ENCODE measurements around the gene PAGE4.

The PAGE4 gene

DNA sequence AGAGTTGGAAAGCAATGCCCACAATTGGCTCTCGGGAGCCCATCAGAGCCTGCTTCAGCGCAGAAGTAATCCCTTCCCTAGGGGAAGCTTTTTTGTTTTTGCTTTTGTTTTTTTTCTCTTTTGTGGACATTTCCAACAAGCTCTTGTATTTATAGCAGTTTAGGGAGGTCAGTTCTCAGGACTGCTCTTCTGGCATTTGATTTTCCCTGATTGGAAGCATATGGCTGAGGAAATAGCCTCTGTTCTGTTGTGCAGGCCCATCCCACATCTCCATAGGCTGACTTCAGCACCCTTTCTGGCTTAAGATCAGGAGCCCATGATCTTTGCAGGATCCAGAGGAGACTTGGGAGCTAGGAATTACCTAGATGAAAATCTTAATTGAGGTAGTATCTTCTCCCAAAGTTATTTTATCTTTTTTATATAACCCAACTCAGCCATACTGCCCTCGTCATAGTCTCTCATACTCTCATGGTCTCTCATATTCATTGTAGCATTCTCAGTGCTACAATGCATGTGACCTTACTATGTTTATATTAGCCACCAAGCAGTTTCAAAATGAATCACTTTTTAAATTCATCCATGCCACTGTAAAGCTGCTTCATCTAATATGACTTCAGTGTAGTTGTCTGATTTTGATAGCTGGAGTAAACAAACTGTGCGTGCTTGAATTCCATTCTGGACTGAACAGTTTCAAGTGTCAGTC, 16.7 kb downstream of the PAGE4 start:
- no peak for TF ChIP-seq CSDC2 (CRISPR knock-in tag; IDR thresholded peaks at IDR 0.05)
- TF ChIP-seq GLIS3 (CRISPR knock-in tag; IDR thresholded peaks at IDR 0.05) = no peak
- TF ChIP-seq TSHZ2 (CRISPR knock-in tag; IDR thresholded peaks at IDR 0.05) = no peak
- TF ChIP-seq TCF4 (CRISPR knock-in tag; IDR thresholded peaks at IDR 0.05; ENCODE audit: borderline replicate concordance) = no peak
- TF ChIP-seq, protein P1, sequence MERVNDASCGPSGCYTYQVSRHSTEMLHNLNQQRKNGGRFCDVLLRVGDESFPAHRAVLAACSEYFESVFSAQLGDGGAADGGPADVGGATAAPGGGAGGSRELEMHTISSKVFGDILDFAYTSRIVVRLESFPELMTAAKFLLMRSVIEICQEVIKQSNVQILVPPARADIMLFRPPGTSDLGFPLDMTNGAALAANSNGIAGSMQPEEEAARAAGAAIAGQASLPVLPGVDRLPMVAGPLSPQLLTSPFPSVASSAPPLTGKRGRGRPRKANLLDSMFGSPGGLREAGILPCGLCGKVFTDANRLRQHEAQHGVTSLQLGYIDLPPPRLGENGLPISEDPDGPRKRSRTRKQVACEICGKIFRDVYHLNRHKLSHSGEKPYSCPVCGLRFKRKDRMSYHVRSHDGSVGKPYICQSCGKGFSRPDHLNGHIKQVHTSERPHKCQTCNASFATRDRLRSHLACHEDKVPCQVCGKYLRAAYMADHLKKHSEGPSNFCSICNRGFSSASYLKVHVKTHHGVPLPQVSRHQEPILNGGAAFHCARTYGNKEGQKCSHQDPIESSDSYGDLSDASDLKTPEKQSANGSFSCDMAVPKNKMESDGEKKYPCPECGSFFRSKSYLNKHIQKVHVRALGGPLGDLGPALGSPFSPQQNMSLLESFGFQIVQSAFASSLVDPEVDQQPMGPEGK (CRISPR knock-in tag; IDR thresholded peaks at IDR 0.05; ENCODE audit: borderline replicate concordance) = no peak
- no peak for ATAC-seq

GRCh38 chrX:49846522-49846921, 17.4 kb downstream of the PAGE4 start:
- no peak for ATAC-seq
- TF ChIP-seq TOX (CRISPR knock-in tag; IDR thresholded peaks at IDR 0.05; ENCODE audit: borderline replicate concordance) = no peak
- TF ChIP-seq GLIS3 (CRISPR knock-in tag; IDR thresholded peaks at IDR 0.05) = no peak
- TF ChIP-seq ARNTL (CRISPR knock-in tag; IDR thresholded peaks at IDR 0.05; ENCODE audit: borderline replicate concordance, low read depth) = no peak
- no peak for TF ChIP-seq ISL1 (CRISPR knock-in tag; IDR thresholded peaks at IDR 0.05)
- TF ChIP-seq, protein P2, sequence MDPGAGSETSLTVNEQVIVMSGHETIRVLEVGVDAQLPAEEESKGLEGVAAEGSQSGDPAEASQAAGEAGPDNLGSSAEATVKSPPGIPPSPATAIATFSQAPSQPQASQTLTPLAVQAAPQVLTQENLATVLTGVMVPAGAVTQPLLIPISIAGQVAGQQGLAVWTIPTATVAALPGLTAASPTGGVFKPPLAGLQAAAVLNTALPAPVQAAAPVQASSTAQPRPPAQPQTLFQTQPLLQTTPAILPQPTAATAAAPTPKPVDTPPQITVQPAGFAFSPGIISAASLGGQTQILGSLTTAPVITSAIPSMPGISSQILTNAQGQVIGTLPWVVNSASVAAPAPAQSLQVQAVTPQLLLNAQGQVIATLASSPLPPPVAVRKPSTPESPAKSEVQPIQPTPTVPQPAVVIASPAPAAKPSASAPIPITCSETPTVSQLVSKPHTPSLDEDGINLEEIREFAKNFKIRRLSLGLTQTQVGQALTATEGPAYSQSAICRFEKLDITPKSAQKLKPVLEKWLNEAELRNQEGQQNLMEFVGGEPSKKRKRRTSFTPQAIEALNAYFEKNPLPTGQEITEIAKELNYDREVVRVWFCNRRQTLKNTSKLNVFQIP (CRISPR knock-in tag; IDR thresholded peaks at IDR 0.05; ENCODE audit: borderline replicate concordance, low read depth) = no peak
- TF ChIP-seq ZNF565 (CRISPR knock-in tag; conservative IDR thresholded peaks at IDR 0.05; ENCODE audit: low read depth) = no peak
- no peak for TF ChIP-seq ZNF70 (CRISPR knock-in tag; IDR thresholded peaks at IDR 0.05)
- TF ChIP-seq, protein P1 (CRISPR knock-in tag; IDR thresholded peaks at IDR 0.05; ENCODE audit: borderline replicate concordance) = no peak

GRCh38 chrX:49848275-49848674, 19.2 kb downstream of the PAGE4 start:
- ATAC-seq = no peak
- no peak for TF ChIP-seq RARB (CRISPR knock-in tag; IDR thresholded peaks at IDR 0.05)
- no peak for TF ChIP-seq ISL1 (CRISPR knock-in tag; IDR thresholded peaks at IDR 0.05)
- no peak for TF ChIP-seq ZFP30 (CRISPR knock-in tag; IDR thresholded peaks at IDR 0.05)

- TF ChIP-seq, protein P3, sequence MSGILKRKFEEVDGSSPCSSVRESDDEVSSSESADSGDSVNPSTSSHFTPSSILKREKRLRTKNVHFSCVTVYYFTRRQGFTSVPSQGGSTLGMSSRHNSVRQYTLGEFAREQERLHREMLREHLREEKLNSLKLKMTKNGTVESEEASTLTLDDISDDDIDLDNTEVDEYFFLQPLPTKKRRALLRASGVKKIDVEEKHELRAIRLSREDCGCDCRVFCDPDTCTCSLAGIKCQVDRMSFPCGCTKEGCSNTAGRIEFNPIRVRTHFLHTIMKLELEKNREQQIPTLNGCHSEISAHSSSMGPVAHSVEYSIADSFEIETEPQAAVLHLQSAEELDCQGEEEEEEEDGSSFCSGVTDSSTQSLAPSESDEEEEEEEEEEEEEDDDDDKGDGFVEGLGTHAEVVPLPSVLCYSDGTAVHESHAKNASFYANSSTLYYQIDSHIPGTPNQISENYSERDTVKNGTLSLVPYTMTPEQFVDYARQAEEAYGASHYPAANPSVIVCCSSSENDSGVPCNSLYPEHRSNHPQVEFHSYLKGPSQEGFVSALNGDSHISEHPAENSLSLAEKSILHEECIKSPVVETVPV (CRISPR knock-in tag; IDR thresholded peaks at IDR 0.05) = no peak
- TF ChIP-seq GLIS3 (CRISPR knock-in tag; IDR thresholded peaks at IDR 0.05) (no peak), CSDC2 (CRISPR knock-in tag; IDR thresholded peaks at IDR 0.05) (no peak), ZNF70 (CRISPR knock-in tag; IDR thresholded peaks at IDR 0.05) (no peak)
Observed at GRCh38 chrX:49850028-49850427, 20.9 kb downstream of the PAGE4 start.

GRCh38 chrX:49853661-49854060, 24.6 kb downstream of the PAGE4 start:
- ATAC-seq = no peak
- TF ChIP-seq TCF4 (CRISPR knock-in tag; IDR thresholded peaks at IDR 0.05; ENCODE audit: borderline replicate concordance) = no peak
- no peak for TF ChIP-seq OSR1 (CRISPR knock-in tag; IDR thresholded peaks at IDR 0.05)
- TF ChIP-seq, protein P2 (CRISPR knock-in tag; IDR thresholded peaks at IDR 0.05; ENCODE audit: borderline replicate concordance, low read depth) = no peak
- TF ChIP-seq, protein P4, sequence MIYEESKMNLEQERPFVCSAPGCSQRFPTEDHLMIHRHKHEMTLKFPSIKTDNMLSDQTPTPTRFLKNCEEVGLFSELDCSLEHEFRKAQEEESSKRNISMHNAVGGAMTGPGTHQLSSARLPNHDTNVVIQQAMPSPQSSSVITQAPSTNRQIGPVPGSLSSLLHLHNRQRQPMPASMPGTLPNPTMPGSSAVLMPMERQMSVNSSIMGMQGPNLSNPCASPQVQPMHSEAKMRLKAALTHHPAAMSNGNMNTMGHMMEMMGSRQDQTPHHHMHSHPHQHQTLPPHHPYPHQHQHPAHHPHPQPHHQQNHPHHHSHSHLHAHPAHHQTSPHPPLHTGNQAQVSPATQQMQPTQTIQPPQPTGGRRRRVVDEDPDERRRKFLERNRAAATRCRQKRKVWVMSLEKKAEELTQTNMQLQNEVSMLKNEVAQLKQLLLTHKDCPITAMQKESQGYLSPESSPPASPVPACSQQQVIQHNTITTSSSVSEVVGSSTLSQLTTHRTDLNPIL (CRISPR knock-in tag; IDR thresholded peaks at IDR 0.05; ENCODE audit: low read depth) = no peak
- no peak for TF ChIP-seq ZC3H10 (CRISPR knock-in tag; IDR thresholded peaks at IDR 0.05)
- no peak for TF ChIP-seq PPARA (CRISPR knock-in tag; IDR thresholded peaks at IDR 0.05; ENCODE audit: borderline replicate concordance)
- no peak for TF ChIP-seq ZNF565 (CRISPR knock-in tag; conservative IDR thresholded peaks at IDR 0.05; ENCODE audit: low read depth)
- no peak for TF ChIP-seq GLIS3 (CRISPR knock-in tag; IDR thresholded peaks at IDR 0.05)
- no peak for TF ChIP-seq ISL1 (CRISPR knock-in tag; IDR thresholded peaks at IDR 0.05)
- TF ChIP-seq ZFP3 (CRISPR knock-in tag; IDR thresholded peaks at IDR 0.05) = no peak
- no peak for TF ChIP-seq ARNTL (CRISPR knock-in tag; IDR thresholded peaks at IDR 0.05; ENCODE audit: borderline replicate concordance, low read depth)
- TF ChIP-seq RARB (CRISPR knock-in tag; IDR thresholded peaks at IDR 0.05) = no peak

More at GRCh38 chrX:49850028-49850427, 20.9 kb downstream of the PAGE4 start:
- no peak for ATAC-seq

All from SK-N-SH treated with all-trans-retinoic acid at 6 μM for 48 hours (cell line).